H1 (cell line): ENCODE measurements around the gene RIMKLA. TPM values are rescaled to one million over a fixed set of nuclear protein-coding genes. Genes with fewer than 3 reads are reported as not detected.

Experiments used
- CTCF ChIP-seq, 3 experiments: IDR thresholded peaks; 1 replicate in 2 of 3; 2 replicates in 1 of 3; pipeline versions ENCODE4 v1.5.1 to v1.6.1; 2011; ENCODE audit warnings: low read length in 3 of 3, mild to moderate bottlenecking in 3 of 3, inconsistent platforms in 2 of 3, low read depth in 1 of 3, moderate library complexity in 1 of 3; ENCODE audit not compliant: insufficient read depth in 1 of 3; ENCODE audit errors: control extremely low read depth in 1 of 3
- JUN ChIP-seq: IDR thresholded peaks from 2 replicates; pipeline ENCODE4 v1.6.1; 2011; ENCODE audit warnings: low read depth, mild to moderate bottlenecking, improper control_type of control experiment, low read length
- JUND ChIP-seq: IDR thresholded peaks from 2 replicates; pipeline ENCODE4 v1.6.1; 2011; ENCODE audit warnings: mild to moderate bottlenecking, improper control_type of control experiment, low read length
- PHF8 ChIP-seq: fragments of 200-600 bp; sonication (generic); conservative IDR thresholded peaks from 2 replicates; pipeline ENCODE4 v1.7.1; 2012; ENCODE audit warnings: low read depth, mild to moderate bottlenecking, inconsistent platforms, low read length, moderate library complexity
- SP1 ChIP-seq: IDR thresholded peaks from 2 replicates; pipeline ENCODE4 v1.6.1; 2011; ENCODE audit warnings: low read depth, low read length
- polyA plus RNA-seq, 7 experiments: library from polyadenylated mRNA; depleted of rRNA in 3 of 7; stranded (reverse) in 5 of 7; unstranded in 2 of 7; fragments of >200 nt in 5 of 7; fragments of 200-250 nt in 2 of 7; gene quantifications; 1 replicate in 5 of 7; 2 replicates in 1 of 7; 4 replicates in 1 of 7; pipeline versions ENCODE4 v1.2.1 to v1.2.3, GENCODE V29; 2011 to 2013; ENCODE audit warnings: missing spikeins in 2 of 7, mixed read lengths in 2 of 7
- total RNA-seq: library from RNA; stranded (reverse); fragmentation: NEBNext Ultra II Directional; extraction: Animal tissue kit (Norgen Biotek cat#: 25700); gene quantifications from 2 replicates; pipeline ENCODE4 v1.2.1, GENCODE V29; 2021

Gene RIMKLA
- total and polyA plus RNA-seq, 2 of the 8 experiments (the other 6 are each of a cell fraction or from before 2014, with no cell fraction given), result 3.2 to 5.8 TPM

GRCh38 chr1:42417166-42417565, 36.6 kb downstream of the RIMKLA start (continued):
- TF ChIP-seq CTCF (IDR thresholded peaks at IDR 0.05; ENCODE audit: control extremely low read depth in 1 of 3, insufficient read depth in 1 of 3, low read depth in 1 of 3, low read length in 3 of 3) (no peak), PHF8 (no peak), JUN (no peak), SP1 (no peak), JUND (no peak)
